Measurements from ENCODE around the gene VAMP2. TPM values are rescaled to one million over a fixed set of nuclear protein-coding genes. Genes with fewer than 3 reads are reported as not detected.

The VAMP2 gene
- total and polyA plus RNA-seq, 9 of the 15 experiments (the other 6 are each of a cell fraction or from before 2014, with no cell fraction given), result 2.3 to 31.8 (median 6.0) TPM

- TF ChIP-seq TCFL5 (CRISPR knock-in tag; conservative IDR thresholded peaks at IDR 0.05) (no peak), SPI1 (IDR thresholded peaks at IDR 0.05; ENCODE audit: borderline replicate concordance, low read depth, low read length) (no peak), ZEB2 (IDR thresholded peaks at IDR 0.05) (no peak), ZNF134 (CRISPR knock-in tag; conservative IDR thresholded peaks at IDR 0.05) (no peak), ZNF12 (CRISPR knock-in tag; IDR thresholded peaks at IDR 0.05) (no peak), MAFG (tag; conservative IDR thresholded peaks at IDR 0.05) (no peak), ZNF699 (CRISPR knock-in tag; IDR thresholded peaks at IDR 0.05; ENCODE audit: insufficient replicate concordance) (no peak), NR3C1 (CRISPR knock-in tag; IDR thresholded peaks at IDR 0.05) (no peak)
Measured at GRCh38 chr17:8121681-8122421, 40.9 kb downstream of the VAMP2 start (continued).

GRCh38 chr17:8121407-8121680, 41.4 kb downstream of the VAMP2 start:
- WGBS (ENCODE audit: insufficient coverage, low coverage, missing lambda C conversion rate), result 0% methylated on average over 6 of the region's 25 CpGs
- ATAC-seq (no peak), DNase-seq (ENCODE audit: extremely low read depth in 1 of 4, low spot score in 3 of 4) (no peak), FAIRE-seq (no peak)
- Histone ChIP-seq H3K27me3 (ENCODE audit: control insufficient read depth in 2 of 2, insufficient read depth in 2 of 2, low read length in 2 of 2) (peaks cover 3 to 25% of the 10 kb centered on the region in 2 experiments; a peak in 3 of 5 replicates), H3K4me1 (replicated peaks in 1 of 2; ENCODE audit: control insufficient read depth in 2 of 2, insufficient read depth in 2 of 2, low read length in 2 of 2) (peaks cover 30 to 63% of the 10 kb centered on the region in 2 experiments), H3K9me3 (replicated peaks; ENCODE audit: control insufficient read depth, insufficient read depth, low read depth, low read length) (no peaks in the 10 kb centered on the region), H3K36me3 (ENCODE audit: control insufficient read depth, insufficient read depth, low read length) (no peaks in the 10 kb centered on the region), H4K20me1 (replicated peaks; ENCODE audit: control insufficient read depth, insufficient read depth, low read length) (peaks cover 8% of the 10 kb centered on the region; the same call in 1 of the 2 replicates), H3K4me3 (peak overlapping the region; percentile 65), H2AFZ (ENCODE audit: low read depth, low read length) (peak overlapping the region; percentile 68; the same call in 1 of the 2 replicates), H3K4me2 (ENCODE audit: insufficient read depth, low read length) (peak overlapping the region; percentile 87), H3K79me2 (ENCODE audit: control insufficient read depth, insufficient read depth, low read length) (no peaks in the 10 kb centered on the region), H3K27ac (ENCODE audit: extremely low read depth, low read depth, low read length) (peak overlapping the region; percentile 86; the same call in 1 of the 3 replicates), H3K9me1 (ENCODE audit: control insufficient read depth, insufficient read depth, low read length) (no peaks in the 10 kb centered on the region), H3K9ac (ENCODE audit: insufficient read depth in 1 of 2, low read depth in 2 of 2, low read length in 2 of 2) (peak overlapping the region; percentile 81 to 84; a peak in 3 of 4 replicates)
- no TSS peak for BruUV-seq (replicated peaks)
- TF ChIP-seq CSDE1 (IDR thresholded peaks at IDR 0.05) (no peak), PML (IDR thresholded peaks at IDR 0.05; ENCODE audit: low read length) (no peak), ZBTB7A (IDR thresholded peaks at IDR 0.05; ENCODE audit: borderline replicate concordance, control insufficient read depth, low read depth, low read length) (no peak)
- ChIA-PET CTCF (ENCODE audit: low intra/inter-chr PET ratio) (interaction anchor here (0.7 kb wide), 1 partner anchor 17 kb away, joined by 3 read pairs; no protein-coding TSS in a partner anchor), POLR2A (no interaction called here)
- intact Hi-C loops (cut with micrococcal nuclease) (loop anchor here (2.0 to 10.0 kb wide), 5 partner anchors 17 to 287 kb away; partner anchors contain the start of gene KDM6B), in situ Hi-C loops (cut with MboI) (loop anchor here (5.0 kb wide), 2 partner anchors 101 to 181 kb away; no protein-coding TSS in a partner anchor)
